ENCODE measurements around the gene SH3PXD2B.

Gene SH3PXD2B

DNA sequence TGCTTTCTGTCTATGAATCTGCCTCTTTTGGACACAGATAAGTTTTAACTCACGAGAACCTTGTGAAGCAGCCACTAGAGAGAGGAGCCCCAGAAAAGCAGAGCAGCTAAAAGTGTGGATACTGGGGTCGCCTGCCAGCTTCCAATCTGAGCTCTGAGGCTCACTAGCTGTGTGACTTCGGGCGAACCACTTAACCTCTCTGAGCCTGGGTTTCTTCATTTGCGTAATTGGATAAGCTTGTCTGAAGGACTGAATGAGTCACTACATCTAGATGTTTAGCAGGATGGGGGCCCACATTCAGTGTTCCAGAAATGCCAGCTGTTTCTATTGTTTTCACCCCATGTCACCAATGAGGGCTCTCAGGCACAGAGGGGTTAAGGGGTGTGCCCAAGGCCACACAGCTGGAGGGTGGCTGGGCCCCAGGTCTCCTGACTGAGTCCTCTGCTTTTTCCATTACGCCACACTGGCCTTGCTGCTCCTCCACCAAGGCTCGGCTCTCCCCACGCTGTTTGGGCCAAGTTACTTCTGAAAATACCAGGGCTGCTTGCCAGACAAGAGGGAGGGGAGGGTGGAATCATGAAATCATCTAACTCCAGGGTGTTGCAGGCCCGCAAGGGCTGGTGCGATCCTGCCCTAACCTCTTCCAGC is 36.2 kb downstream of the SH3PXD2B start:
- Histone ChIP-seq H3K27ac (ENCODE audit: low read depth, low read length) (peak overlapping the region; percentile 75), H2AFZ (ENCODE audit: low read length, unreplicated experiment) (no peak overlapping the region), H3K4me1 (ENCODE audit: control insufficient read depth, insufficient read depth, low read length, unreplicated experiment) (peaks cover 67% of the 10 kb centered on the region), H3K27me3 (ENCODE audit: insufficient read depth, low read length) (no peaks in the 10 kb centered on the region), H3K79me2 (ENCODE audit: control insufficient read depth, insufficient read depth, low read length, unreplicated experiment) (peaks cover 22% of the 10 kb centered on the region), H3K4me3 (ENCODE audit: low read depth, low read length) (no peak overlapping the region), H3K36me3 (ENCODE audit: insufficient read depth, low read length) (no peaks in the 10 kb centered on the region)

DNA sequence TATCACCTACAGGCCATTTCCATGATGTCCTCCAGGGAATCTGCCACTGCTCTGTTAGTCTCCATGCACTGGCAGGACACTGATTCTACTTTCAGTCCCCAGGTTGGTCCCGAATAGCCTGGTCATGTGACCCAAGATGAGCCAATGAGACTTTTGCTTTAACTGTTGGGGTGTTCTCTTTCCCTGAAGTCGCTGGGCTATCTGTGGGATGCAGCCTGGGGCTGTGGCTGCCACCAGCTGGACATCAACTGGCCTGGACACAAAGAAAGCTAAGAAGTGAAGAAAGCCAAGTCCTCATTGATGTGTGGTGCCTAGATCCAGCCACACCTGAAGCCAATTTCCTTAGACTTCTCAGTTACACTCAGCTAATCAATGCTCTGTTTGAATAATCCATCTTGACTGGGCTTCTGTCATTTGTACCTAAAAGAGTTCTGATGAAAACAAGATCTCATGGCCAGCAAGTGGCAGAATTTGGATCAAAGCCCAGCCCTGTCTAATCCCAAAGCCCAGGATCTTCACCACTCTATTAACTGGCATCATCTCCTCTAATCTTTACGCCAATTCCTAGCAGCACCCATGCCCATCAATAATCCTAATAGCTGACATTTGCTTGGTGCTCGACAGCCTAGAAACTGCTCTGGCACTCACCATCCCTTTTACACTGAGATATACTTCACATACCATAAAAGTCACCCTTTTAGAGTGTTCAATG is 37.0 kb downstream of the SH3PXD2B start:
- Histone ChIP-seq H3K4me1 (ENCODE audit: control insufficient read depth, insufficient read depth, low read length, unreplicated experiment) (peaks cover 74% of the 10 kb centered on the region), H3K27ac (ENCODE audit: low read depth, low read length) (peak overlapping the region; percentile 75), H2AFZ (ENCODE audit: low read length, unreplicated experiment) (no peak overlapping the region), H3K79me2 (ENCODE audit: control insufficient read depth, insufficient read depth, low read length, unreplicated experiment) (peaks cover 20% of the 10 kb centered on the region), H3K4me3 (ENCODE audit: low read depth, low read length) (no peak overlapping the region), H3K27me3 (ENCODE audit: insufficient read depth, low read length) (no peaks in the 10 kb centered on the region), H3K36me3 (ENCODE audit: insufficient read depth, low read length) (no peaks in the 10 kb centered on the region)

DNA sequence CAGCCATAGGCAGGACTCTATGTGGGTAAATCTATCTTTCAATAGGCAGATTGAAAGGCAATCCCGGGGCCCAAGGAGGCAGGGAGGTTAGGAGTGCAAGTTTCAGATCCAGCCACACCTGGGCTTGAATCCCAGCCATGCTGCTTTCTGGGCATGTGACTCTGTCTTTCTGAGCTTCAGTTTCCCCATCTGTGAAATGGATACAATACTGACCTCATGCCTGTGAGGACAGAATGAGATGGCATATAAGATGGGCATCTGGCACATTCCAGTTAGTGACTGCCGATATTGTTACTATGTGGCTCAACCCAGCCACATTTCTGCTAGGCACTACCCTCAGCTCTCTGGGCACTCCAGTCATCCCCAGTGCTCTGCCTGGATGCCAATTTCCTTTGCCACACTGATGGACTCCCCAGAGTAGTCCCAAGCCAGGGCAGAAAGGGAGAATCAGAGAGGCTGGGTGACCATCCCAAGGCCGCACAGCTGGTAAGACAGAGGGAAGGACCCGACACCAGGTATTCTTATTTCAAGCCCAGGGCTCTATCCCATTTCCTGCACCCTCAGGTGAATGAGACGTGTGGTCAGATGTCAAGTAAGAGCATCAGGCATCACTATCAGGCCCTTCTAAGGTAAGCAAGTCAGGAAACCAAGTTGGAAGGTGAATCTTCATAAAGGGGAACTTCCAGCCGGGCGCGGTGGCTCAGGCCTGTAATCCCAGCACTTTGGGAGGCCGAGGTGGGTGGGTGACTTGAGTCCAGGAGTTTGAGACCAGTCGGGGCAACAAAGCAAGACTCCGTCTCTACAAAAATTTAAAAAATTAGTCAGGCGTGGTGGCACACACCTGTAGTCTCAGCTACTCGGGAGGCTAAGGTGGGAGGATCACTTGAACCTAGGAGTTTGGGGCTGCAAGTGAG is 38.7 kb downstream of the SH3PXD2B start:
- H3K27me3 ChIP-seq (ENCODE audit: insufficient read depth, low read length): no peaks in the 10 kb centered on the region

DNA sequence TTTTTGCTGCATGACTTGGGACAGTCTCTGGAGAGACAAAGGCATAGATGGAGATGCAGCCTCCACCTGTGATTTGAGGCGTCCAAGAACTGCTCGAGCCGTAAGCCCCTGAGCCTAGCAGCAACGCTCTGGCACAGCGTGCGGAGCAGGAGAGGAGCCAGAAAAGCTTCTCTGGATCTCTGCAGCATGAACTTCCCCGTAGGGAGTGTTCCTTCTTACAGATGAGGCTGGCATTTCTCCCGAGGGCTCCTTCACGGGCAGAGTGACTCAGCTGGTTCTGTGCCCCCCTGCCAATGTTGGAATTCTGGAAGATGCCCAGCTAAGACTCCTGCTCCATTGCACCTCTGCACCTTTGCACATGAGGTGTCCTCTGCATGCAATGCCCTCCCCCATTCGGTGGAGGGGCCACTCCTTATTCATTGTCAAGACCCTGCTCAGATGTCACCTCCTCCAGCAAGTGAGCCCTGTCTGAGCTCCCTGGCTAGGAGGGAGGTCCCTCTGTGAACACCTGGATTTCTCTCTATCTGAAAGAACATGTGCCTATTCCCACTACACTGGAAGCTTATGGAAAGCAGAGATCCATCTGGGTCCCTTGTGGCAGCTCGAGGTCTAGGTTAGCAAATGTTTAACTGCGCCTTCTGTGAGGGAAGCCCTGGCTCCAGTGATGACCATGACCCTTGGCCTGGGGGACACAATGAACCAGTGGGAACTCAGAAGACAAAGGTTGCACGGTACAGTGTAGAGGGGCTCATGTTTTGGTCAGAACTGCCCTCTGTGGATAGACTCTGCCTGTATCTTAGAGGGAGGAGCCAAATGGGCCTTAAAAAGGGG is 39.6 kb downstream of the SH3PXD2B start:
- Histone ChIP-seq H3K36me3 (ENCODE audit: insufficient read depth, low read length) (no peaks in the 10 kb centered on the region), H2AFZ (ENCODE audit: low read length, unreplicated experiment) (no peak overlapping the region), H3K79me2 (ENCODE audit: control insufficient read depth, insufficient read depth, low read length, unreplicated experiment) (peaks cover 21% of the 10 kb centered on the region), H3K4me3 (ENCODE audit: low read depth, low read length) (no peak overlapping the region), H3K4me1 (ENCODE audit: control insufficient read depth, insufficient read depth, low read length, unreplicated experiment) (peaks cover 78% of the 10 kb centered on the region), H3K27me3 (ENCODE audit: insufficient read depth, low read length) (no peaks in the 10 kb centered on the region), H3K27ac (ENCODE audit: low read depth, low read length) (peak overlapping the region; percentile 32; the same call in 1 of the 2 replicates)

More for the DNA sequence above, 38.7 kb downstream of the SH3PXD2B start:
- Histone ChIP-seq H3K4me3 (ENCODE audit: low read depth, low read length) (no peak overlapping the region), H3K4me1 (ENCODE audit: control insufficient read depth, insufficient read depth, low read length, unreplicated experiment) (peaks cover 80% of the 10 kb centered on the region), H3K27ac (ENCODE audit: low read depth, low read length) (peak overlapping the region; percentile 32; the same call in 1 of the 2 replicates), H3K79me2 (ENCODE audit: control insufficient read depth, insufficient read depth, low read length, unreplicated experiment) (peaks cover 23% of the 10 kb centered on the region), H3K36me3 (ENCODE audit: insufficient read depth, low read length) (no peaks in the 10 kb centered on the region), H2AFZ (ENCODE audit: low read length, unreplicated experiment) (no peak overlapping the region)

DNA sequence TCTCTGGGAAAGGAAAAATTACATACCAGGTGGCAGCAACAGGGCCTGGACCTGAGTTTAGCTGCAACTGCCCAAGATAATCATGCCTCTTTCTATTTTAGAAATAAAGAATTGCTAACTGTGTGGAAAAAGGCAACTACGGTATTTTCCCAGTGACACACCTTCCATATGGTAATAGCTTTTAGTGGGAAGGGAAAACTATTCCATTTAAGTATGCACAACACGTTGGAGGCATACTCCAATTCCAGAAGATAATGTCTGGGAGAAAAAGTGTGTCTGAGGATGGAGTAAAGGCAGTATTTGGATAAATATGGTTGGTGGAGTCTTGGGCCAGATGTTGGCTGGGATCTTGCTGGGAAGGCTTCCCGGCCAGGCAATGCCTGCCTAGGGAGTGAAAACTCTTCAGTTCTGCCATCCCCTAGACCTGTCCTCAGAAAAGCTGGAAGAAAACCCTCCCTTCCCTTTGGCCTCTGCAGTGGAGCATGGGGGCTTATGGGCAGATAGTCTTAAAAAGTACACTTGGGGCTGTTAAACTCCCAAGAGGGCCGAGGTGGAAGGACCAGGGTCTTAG is 40.6 kb downstream of the SH3PXD2B start:
- Histone ChIP-seq H3K36me3 (ENCODE audit: insufficient read depth, low read length) (no peaks in the 10 kb centered on the region), H3K4me1 (ENCODE audit: control insufficient read depth, insufficient read depth, low read length, unreplicated experiment) (peaks cover 67% of the 10 kb centered on the region), H3K27ac (ENCODE audit: low read depth, low read length) (peak overlapping the region; percentile 96), H3K79me2 (ENCODE audit: control insufficient read depth, insufficient read depth, low read length, unreplicated experiment) (peaks cover 19% of the 10 kb centered on the region), H2AFZ (ENCODE audit: low read length, unreplicated experiment) (no peak overlapping the region), H3K4me3 (ENCODE audit: low read depth, low read length) (peak overlapping the region; percentile 13; the same call in 1 of the 2 replicates), H3K27me3 (ENCODE audit: insufficient read depth, low read length) (no peaks in the 10 kb centered on the region)

DNA sequence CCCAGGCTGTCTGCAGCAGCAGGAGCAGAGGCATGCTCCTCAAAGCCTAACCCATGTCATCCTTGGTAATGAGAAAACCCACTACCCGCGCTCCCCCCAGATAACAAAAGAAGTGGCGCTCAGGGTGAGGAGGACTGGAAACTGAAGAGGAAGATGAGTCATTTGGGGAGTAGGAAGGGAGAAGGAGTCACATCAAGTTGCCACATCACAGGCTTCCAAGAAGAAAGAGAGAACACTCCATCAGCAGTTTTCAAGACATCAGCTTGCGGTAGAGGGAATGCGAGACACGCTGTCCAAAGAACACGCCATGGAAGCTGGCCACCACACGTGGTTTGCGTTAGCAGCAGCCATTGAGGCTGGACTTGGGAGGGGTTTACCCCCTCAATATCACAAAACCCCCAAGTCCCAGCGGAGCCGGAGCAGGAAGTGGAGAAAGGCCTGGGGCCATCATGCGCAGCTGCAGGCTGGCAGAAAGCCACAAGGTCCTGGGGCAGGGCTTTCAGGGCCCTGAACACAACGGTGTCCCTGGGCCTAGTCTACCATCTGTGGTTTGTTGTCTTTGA is 41.5 kb downstream of the SH3PXD2B start:
- Histone ChIP-seq H3K36me3 (ENCODE audit: insufficient read depth, low read length) (no peaks in the 10 kb centered on the region), H3K27ac (ENCODE audit: low read depth, low read length) (peak overlapping the region; percentile 96), H3K27me3 (ENCODE audit: insufficient read depth, low read length) (no peaks in the 10 kb centered on the region), H3K4me1 (ENCODE audit: control insufficient read depth, insufficient read depth, low read length, unreplicated experiment) (peaks cover 65% of the 10 kb centered on the region), H3K79me2 (ENCODE audit: control insufficient read depth, insufficient read depth, low read length, unreplicated experiment) (peaks cover 19% of the 10 kb centered on the region), H2AFZ (ENCODE audit: low read length, unreplicated experiment) (peak overlapping the region; percentile 45), H3K4me3 (ENCODE audit: low read depth, low read length) (peak overlapping the region; percentile 30; the same call in 1 of the 2 replicates)

DNA sequence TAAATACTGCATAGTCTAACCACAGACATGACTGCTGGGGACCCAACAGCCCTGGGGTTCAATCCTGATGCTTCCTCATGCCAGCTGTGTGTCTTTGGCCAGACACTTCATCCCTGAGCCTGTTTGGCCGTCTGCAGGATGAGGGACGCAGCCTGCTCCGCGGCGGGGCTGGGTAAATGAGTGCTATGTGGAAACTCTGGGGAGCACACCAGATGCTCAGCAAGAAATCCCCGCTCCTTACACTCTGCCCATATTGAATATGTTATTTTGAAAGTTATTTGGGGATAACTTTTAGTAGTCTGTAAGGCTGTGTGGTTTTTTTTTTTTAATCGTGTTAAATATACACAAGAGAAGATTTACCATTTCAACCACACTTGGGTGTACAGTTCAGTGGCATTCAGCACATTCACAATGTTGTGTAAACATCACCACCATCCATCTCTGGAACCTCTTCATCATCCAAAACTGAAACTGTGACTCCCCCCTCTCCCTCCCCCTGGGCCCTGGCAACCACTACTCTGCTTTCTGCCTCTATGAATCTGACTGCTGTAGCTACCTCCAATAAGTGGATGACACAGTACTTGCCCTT is 42.7 kb downstream of the SH3PXD2B start:
- Histone ChIP-seq H3K36me3 (ENCODE audit: insufficient read depth, low read length) (no peaks in the 10 kb centered on the region), H3K4me3 (ENCODE audit: low read depth, low read length) (no peak overlapping the region), H2AFZ (ENCODE audit: low read length, unreplicated experiment) (no peak overlapping the region), H3K27me3 (ENCODE audit: insufficient read depth, low read length) (no peaks in the 10 kb centered on the region), H3K79me2 (ENCODE audit: control insufficient read depth, insufficient read depth, low read length, unreplicated experiment) (peaks cover 19% of the 10 kb centered on the region), H3K4me1 (ENCODE audit: control insufficient read depth, insufficient read depth, low read length, unreplicated experiment) (peaks cover 71% of the 10 kb centered on the region), H3K27ac (ENCODE audit: low read depth, low read length) (peak overlapping the region; percentile 96)

DNA sequence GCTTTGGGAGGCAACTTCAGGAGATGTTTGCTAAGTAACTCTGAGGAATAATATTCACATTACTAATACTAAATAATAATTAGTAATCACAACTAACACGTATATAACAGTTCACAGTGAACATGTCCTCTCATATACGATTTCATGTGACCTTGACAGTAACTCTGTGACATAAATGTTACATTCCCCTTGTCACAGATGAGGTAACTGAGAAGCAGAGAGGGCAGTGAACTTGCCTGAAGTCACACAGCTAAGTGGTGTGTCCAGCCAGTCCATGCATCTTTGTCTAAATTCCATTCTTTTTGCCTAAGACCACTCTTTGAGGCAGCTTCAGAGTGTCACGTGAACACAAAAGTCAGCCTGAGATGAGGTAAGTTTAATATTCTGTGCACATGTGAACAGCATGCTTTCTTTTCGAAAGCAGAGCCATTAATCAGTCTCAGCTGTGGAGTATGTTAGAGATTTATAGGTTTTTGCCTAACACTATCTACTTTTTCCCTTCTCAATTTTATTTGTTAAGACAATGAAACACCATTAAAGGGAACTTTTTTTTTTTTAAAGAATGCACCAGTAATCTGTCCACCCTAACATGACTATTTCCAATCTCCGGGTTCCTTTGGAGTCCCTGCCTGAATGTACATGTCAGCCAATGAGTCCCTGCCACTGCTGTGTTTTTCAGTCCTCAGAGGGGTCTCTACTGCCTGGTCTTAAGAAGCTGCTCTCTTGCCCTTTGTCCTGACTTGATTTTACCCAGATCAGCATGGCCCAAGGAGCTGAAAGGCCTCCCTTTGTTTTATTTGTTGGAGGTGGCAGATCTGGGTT is 43.5 kb downstream of the SH3PXD2B start:
- Histone ChIP-seq H3K36me3 (ENCODE audit: insufficient read depth, low read length) (peaks cover 3% of the 10 kb centered on the region; the same call in 1 of the 2 replicates), H3K4me3 (ENCODE audit: low read depth, low read length) (no peak overlapping the region), H3K27me3 (ENCODE audit: insufficient read depth, low read length) (no peaks in the 10 kb centered on the region), H2AFZ (ENCODE audit: low read length, unreplicated experiment) (no peak overlapping the region), H3K27ac (ENCODE audit: low read depth, low read length) (peak overlapping the region; percentile 96), H3K4me1 (ENCODE audit: control insufficient read depth, insufficient read depth, low read length, unreplicated experiment) (peaks cover 71% of the 10 kb centered on the region), H3K79me2 (ENCODE audit: control insufficient read depth, insufficient read depth, low read length, unreplicated experiment) (peaks cover 19% of the 10 kb centered on the region)

DNA sequence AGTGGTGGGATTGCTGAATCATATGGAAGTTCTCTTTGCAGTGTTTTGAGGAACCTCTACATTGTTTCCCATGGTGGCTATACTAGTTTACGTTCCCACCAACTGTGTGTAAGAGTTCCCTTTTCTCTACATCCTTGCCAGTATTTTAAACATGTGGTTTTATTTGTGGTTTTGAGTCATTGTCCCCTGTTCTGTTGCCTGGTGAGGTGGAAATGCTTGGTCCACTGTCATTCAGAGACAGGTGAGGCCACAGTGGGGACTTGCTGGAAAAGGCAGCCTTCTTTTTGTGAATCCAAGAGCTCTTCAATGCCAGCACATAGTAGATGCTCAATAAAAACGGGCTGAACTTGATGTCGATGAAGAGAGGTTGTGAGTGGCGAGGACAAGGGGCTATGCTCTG is 44.2 kb downstream of the SH3PXD2B start:
- Histone ChIP-seq H3K79me2 (ENCODE audit: control insufficient read depth, insufficient read depth, low read length, unreplicated experiment) (peaks cover 26% of the 10 kb centered on the region), H3K4me1 (ENCODE audit: control insufficient read depth, insufficient read depth, low read length, unreplicated experiment) (peaks cover 69% of the 10 kb centered on the region), H3K27ac (ENCODE audit: low read depth, low read length) (peak overlapping the region; percentile 96), H3K4me3 (ENCODE audit: low read depth, low read length) (no peak overlapping the region), H3K36me3 (ENCODE audit: insufficient read depth, low read length) (peaks cover 11% of the 10 kb centered on the region), H2AFZ (ENCODE audit: low read length, unreplicated experiment) (no peak overlapping the region), H3K27me3 (ENCODE audit: insufficient read depth, low read length) (no peaks in the 10 kb centered on the region)
